Transverse colon (tissue), 4 donors: Measurements from ENCODE around the gene BASP1. TPM values are rescaled to one million over a fixed set of nuclear protein-coding genes. Genes with fewer than 3 reads are reported as not detected.

ENCODE experiments used
- DNase-seq: peaks from one replicate; pipeline ENCODE4 v3.0.0-alpha.2; 2019
- H3K27ac ChIP-seq, 4 donors: fragments of 200-600 bp; sonication (generic); 2 replicates each; pipeline ENCODE4 v1.5.1; 2016 to 2018; ENCODE audit warnings: inconsistent platforms in 4 of 4
- H3K27me3 ChIP-seq: fragments of 200-600 bp; sonication (generic); 2 replicates; pipeline ENCODE4 v1.5.1; 2017; ENCODE audit warnings: inconsistent platforms
- H3K36me3 ChIP-seq, 4 donors: fragments of 200-600 bp; sonication (generic); 2 replicates each; pipeline ENCODE4 v1.5.1; 2017 to 2019; ENCODE audit warnings: inconsistent platforms in 4 of 4
- H3K4me1 ChIP-seq, 4 donors: fragments of 200-600 bp; sonication (generic); 2 replicates each; pipeline ENCODE4 v1.5.1; 2017 to 2020; ENCODE audit warnings: inconsistent platforms in 4 of 4
- H3K4me3 ChIP-seq, 4 donors: fragments of 200-600 bp; sonication (generic); 1 replicate in 1 of 4; 2 replicates in 3 of 4; pipeline versions ENCODE4 v1.5.1 to v1.6.1; 2017 to 2019; ENCODE audit warnings: inconsistent platforms in 4 of 4
- H3K9me3 ChIP-seq, 2 donors: fragments of 200-600 bp; sonication (generic); 2 replicates each; pipeline ENCODE4 v1.5.1; 2017 to 2019; ENCODE audit warnings: inconsistent platforms in 2 of 2
- EP300 ChIP-seq: sonication (generic); formaldehyde crosslinking; IDR thresholded peaks from one replicate; pipeline ENCODE4 v1.6.1; 2017; ENCODE audit warnings: antibody characterized with exemption, low read depth
- POLR2A ChIP-seq: fragments of 450-650 bp; IDR thresholded peaks from one replicate; pipeline ENCODE4 v1.6.1; 2016; ENCODE audit warnings: antibody characterized with exemption, mild to moderate bottlenecking, moderate library complexity
- POLR2AphosphoS5 ChIP-seq, 3 donors: sonication (generic); formaldehyde crosslinking; IDR thresholded peaks; one replicate each; pipeline ENCODE4 v1.6.1; 2016; ENCODE audit warnings: antibody characterized with exemption in 3 of 3
- WGBS, 2 donors: methylation state at CpG; one replicate each; pipeline ENCODE4 v1.1.5; 2018; ENCODE audit warnings: low coverage in 1 of 2; 5-methylcytosine and 5-hydroxymethylcytosine counted together
- in situ Hi-C, 4 donors: fragments of 200-750 bp; cut with MboI; loops; one replicate each; pipeline versions ENCODE4 v1.15.0 to v1.15.1; 2017; ENCODE audit warnings: low sequenced_read_pairs in 3 of 4, low pct_ligation_motif_present in 1 of 4, low pct_unique_long_range_greater_than_20kb in 1 of 4
- intact Hi-C: fragments of 100-400 bp; cut with DNase I; formaldehyde crosslinking; loops from one replicate; pipeline ENCODE4 v1.15.1; 2023; ENCODE audit warnings: low total_unique reads
- total RNA-seq, 4 donors: library from RNA; depleted of rRNA; stranded (reverse); fragments of >200 nt; gene quantifications; one replicate each; pipeline ENCODE4 v1.1.0, GENCODE V29; 2016
- TF ChIP-seq, protein P1 (sequence below), 5 experiments: fragments of 200-600 bp in 3 of 5; fragments of 450-650 bp in 2 of 5; sonication (generic) in 3 of 5; IDR thresholded peaks; 1 replicate in 2 of 5; 2 replicates in 3 of 5; pipeline ENCODE4 v1.5.1; 2016 to 2017; ENCODE audit warnings: antibody characterized with exemption in 5 of 5, inconsistent platforms in 3 of 5, mild to moderate bottlenecking in 2 of 5, moderate library complexity in 1 of 5

Gene BASP1
- total RNA-seq, 4 donors from 2014 or later, result 1.5 to 36.4 (median 9.2) TPM

DNA sequence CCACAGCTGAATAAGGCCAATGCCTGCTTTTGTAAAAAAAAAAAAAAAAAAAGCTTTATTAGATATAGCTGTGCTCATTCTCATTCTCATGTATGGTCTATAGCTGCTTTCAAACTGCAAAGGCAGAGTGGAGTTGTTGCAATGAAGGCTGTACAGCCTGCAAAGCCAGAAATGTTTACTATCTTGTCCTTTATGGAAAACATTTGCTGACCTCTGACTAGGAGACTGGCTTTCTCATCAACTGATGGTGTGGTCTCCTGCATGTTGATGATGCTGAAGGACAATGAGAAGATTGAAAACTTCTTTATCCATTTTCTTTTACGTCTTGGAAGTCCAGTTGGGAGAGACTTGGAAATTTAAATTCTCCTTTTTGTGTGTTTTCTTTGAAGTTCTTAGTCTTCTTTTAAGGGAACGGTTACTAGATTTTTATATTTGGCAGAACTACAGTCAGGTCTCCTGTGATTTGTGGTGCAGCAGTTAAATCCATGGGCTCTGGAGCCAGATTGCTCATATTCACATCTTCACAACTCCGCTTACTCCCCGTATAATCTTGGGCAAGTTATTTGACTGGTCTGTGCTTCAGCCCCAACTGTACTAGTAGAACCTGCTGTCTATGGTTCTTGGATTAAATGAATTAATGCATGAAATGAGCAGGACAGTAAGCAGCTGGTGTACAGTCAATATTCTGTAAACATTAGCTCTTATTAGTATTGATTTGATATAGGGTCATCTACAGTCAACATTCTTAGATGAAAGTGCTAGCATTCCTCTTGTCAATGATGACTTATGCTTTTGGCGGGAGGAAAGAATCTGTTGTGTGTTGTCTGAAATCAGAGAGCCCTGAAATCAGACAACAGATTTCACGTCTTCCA lies 39.7 kb upstream of the BASP1 start:
- intact Hi-C loops (no loop called here), in situ Hi-C loops (loop anchor here in 2 of 4 donors (25.0 kb wide), 2 partner anchors 240 to 690 kb away; partner anchors contain the start of gene MYO10 (in 2 of the 2))
- Histone ChIP-seq H3K4me3 (no peak overlapping the region), H3K4me1 (no peaks in the 10 kb centered on the region), H3K9me3 (no peaks in the 10 kb centered on the region), H3K27me3 (no peaks in the 10 kb centered on the region), H3K36me3 (no peaks in the 10 kb centered on the region), H3K27ac (no peak overlapping the region)
- TF ChIP-seq POLR2A (no peak), POLR2AphosphoS5 (IDR thresholded peaks at IDR 0.05) (no peak)
- TF ChIP-seq, protein P1, sequence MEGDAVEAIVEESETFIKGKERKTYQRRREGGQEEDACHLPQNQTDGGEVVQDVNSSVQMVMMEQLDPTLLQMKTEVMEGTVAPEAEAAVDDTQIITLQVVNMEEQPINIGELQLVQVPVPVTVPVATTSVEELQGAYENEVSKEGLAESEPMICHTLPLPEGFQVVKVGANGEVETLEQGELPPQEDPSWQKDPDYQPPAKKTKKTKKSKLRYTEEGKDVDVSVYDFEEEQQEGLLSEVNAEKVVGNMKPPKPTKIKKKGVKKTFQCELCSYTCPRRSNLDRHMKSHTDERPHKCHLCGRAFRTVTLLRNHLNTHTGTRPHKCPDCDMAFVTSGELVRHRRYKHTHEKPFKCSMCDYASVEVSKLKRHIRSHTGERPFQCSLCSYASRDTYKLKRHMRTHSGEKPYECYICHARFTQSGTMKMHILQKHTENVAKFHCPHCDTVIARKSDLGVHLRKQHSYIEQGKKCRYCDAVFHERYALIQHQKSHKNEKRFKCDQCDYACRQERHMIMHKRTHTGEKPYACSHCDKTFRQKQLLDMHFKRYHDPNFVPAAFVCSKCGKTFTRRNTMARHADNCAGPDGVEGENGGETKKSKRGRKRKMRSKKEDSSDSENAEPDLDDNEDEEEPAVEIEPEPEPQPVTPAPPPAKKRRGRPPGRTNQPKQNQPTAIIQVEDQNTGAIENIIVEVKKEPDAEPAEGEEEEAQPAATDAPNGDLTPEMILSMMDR (IDR thresholded peaks at IDR 0.05), result no peak
- 67 to 79% methylated on average over 6 of the region's 6 CpGs for WGBS, 2 donors
- DNase-seq, result no peak

DNA sequence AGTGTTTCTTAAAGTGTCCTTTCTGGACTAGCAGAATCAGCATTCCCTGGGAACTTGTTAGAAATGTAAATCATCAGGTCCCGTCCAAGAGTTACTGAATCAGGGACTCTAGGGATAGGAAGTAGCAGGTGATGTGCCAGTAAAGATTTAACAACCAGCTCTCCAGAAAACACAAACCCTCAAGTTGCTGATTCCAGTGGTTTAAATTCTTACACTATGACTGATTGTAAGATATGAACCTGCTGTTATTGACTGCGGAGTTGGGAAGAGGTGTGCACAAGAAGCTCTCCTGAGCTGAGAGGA lies 39.1 kb upstream of the BASP1 start:
- intact Hi-C loops, result no loop called here
- in situ Hi-C loops, result loop anchor here in 2 of 4 donors (25.0 kb wide), 2 partner anchors 241 to 691 kb away; partner anchors contain the start of gene MYO10 (in 2 of the 2)
- WGBS, 2 donors, result 85% methylated on average over 2 of the region's 2 CpGs; no CpG with 5 or more reads in 1 of the 2 donors

DNA sequence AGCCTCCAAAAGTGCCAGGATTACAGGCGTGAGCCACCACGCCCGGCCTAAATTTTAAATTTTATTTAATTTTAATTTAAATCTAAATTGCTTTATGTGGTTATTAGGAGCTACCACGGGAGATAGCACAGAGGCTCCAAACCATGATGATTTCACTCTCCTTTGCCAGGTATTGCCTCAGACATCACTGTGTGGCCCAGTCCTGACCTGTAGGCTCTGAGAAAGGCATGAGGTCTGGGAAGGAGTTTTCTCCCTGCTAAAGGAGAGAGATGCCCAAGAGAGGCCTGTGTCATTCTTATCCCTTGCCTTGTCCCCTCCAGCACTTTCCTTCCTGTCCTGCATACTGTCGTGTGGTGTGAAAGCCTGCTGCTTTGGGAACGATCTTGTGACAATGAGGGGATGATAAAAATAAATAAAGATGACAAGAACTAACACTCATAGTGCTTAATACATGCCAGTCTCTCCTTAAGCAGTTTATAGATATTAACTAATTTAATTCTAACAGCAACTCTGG lies 37.0 kb upstream of the BASP1 start:
- DNase-seq, result no peak
- intact Hi-C loops (loop anchor here (10.0 kb wide), 1 partner anchor 386 kb away; no protein-coding TSS in a partner anchor), in situ Hi-C loops (loop anchor here in 2 of 4 donors (25.0 kb wide), 2 partner anchors 243 to 693 kb away; partner anchors contain the start of gene MYO10 (in 2 of the 2))
- no peaks in the 10 kb centered on the region for H3K27me3 ChIP-seq
- no peaks in the 10 kb centered on the region for H3K36me3 ChIP-seq
- 60 to 81% methylated on average over 3 to 6 of the region's 6 CpGs for WGBS, 2 donors
- H3K9me3 ChIP-seq, result no peaks in the 10 kb centered on the region
- H3K27ac ChIP-seq, result no peak overlapping the region
- H3K4me3 ChIP-seq, result no peak overlapping the region
- H3K4me1 ChIP-seq, result no peaks in the 10 kb centered on the region
- TF ChIP-seq POLR2A (no peak), EP300 (no peak), POLR2AphosphoS5 (IDR thresholded peaks at IDR 0.05) (no peak)
- TF ChIP-seq, protein P1 (IDR thresholded peaks at IDR 0.05), result no peak

More for the DNA sequence above, 39.1 kb upstream of the BASP1 start:
- no peaks in the 10 kb centered on the region for H3K4me1 ChIP-seq
- H3K27me3 ChIP-seq, result no peaks in the 10 kb centered on the region
- DNase-seq, result no peak
- no peaks in the 10 kb centered on the region for H3K9me3 ChIP-seq
- H3K36me3 ChIP-seq, result no peaks in the 10 kb centered on the region
- no peak overlapping the region for H3K27ac ChIP-seq
- TF ChIP-seq EP300 (no peak), POLR2A (no peak), POLR2AphosphoS5 (IDR thresholded peaks at IDR 0.05) (no peak)
- TF ChIP-seq, protein P1 (IDR thresholded peaks at IDR 0.05), result no peak
- H3K4me3 ChIP-seq, result no peak overlapping the region
